GM20000 (cell line): ENCODE measurements around the gene ASIC3.
"Not testable (repeated sequence)": the region's sequence is repeated elsewhere in the genome, so short reads cannot be mapped to it uniquely, and the experiment has no call there.

Experiments used
- DNase-seq: peaks from one replicate; pipeline ENCODE4 v3.0.0; 2012; ENCODE audit warnings: low spot score
- CTCF ChIP-seq: IDR thresholded peaks from 2 replicates; pipeline ENCODE4 v1.5.1; 2012; ENCODE audit warnings: mild to moderate bottlenecking, control low read depth; ENCODE audit errors: extremely low read depth, missing control alignments

The ASIC3 gene

GRCh38 chr7:151019130-151019447, 29.2 kb upstream of the ASIC3 start:
- TF ChIP-seq CTCF, result no peak
- no peak for DNase-seq

DNA sequence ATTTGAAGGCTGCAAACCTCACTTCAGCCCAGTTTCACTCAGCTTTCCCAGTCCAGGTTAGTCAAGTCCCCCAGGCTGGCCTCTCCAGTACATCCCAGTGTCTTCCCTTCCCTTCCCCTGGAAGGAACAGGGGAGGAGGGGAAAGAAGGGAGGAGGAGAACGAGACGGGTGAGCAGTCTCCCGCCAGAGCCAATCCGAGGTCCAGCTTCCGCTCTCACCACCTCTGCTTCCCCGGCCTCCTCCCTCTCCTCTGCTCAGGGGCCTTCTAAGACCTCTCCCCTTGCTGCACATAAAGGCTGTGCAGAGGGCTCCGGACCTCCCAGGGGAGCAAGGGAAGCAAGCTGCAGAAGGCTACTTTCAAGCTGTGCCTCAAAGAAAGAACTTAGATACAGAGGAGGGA, 28.1 kb upstream of the ASIC3 start:
- TF ChIP-seq CTCF, result no peak
- DNase-seq, result no peak

GRCh38 chr7:151023232-151023631, 25.1 kb upstream of the ASIC3 start:
- no peak for TF ChIP-seq CTCF
- DNase-seq, result no peak

- DNase-seq, result no peak
- no peak for TF ChIP-seq CTCF
Observed at GRCh38 chr7:151024435-151025056, 23.8 kb upstream of the ASIC3 start, which contains the start of gene ATG9B. Gene ATG9B, minus strand, starts transcription at chr7:151024494. Its CDS starts 71 bp downstream, at chr7:151024423.

GRCh38 chr7:151025924-151026671, 22.2 kb upstream of the ASIC3 start:
- DNase-seq, result no peak
- no peak for TF ChIP-seq CTCF

- not testable (repeated sequence) for DNase-seq
Observed at GRCh38 chr7:151026771-151027727, 21.3 kb upstream of the ASIC3 start.

DNA sequence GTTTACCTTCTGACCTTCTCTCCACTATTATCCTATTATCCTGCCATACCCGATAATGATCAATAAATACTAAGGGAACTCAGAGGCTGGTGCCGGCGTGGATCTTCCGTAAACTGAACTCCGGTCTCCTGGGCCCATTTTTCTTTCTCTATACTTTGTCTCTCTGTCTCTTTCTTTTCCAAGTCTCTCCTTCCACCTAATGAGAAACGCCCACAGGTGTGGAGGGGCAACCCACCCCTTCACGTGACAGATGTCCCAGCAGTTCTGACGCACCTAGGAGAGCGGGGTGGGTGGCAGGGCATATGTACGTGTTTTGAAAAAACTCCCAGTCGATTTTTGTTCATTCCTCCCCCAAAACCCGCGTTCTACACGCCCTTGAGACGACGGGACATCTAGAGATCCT, 20.6 kb upstream of the ASIC3 start:
- not testable (repeated sequence) for DNase-seq

DNA sequence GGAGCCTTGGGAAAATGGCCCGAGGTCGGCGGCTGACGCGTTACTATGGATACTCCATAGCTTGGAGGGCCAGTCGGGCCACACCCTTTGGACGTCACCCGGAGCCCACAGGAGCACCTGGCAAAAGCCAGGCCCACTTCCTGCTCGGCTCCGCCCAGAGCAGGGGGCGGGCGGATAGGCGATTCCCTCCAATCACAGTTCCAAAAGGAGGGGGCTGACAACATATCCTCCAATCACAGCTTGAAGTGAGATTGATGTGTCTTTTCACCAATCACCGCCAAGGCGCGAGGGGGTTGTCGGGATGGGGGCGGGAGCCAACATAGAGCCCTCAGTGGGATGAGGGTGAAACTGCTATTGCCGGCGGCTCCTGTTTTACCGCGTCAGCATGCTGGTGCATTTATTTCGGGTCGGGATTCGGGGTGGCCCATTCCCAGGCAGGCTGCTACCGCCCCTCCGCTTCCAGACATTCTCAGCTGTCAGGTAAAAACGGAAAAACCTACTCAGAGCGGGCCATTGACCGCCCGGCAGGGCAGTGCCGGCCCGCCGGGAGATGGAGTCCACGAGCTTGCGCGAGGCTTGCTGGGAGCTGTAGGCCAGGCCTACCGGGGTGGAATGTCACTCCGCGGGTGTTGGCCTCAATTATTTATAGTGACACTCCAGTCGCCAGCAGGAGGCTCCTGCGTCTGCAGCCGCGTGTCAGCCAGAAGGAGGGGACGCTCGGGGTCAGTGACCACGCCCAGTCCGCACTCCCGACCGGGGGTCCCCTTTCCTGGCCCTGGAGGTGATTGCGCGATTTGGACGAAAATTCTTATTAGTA, 20.0 kb upstream of the ASIC3 start, which contains the start of gene ABCB8:
ABCB8 (plus strand) TSS at position 320 of the 817 bp plus-strand sequence; CDS start at position 386, 66 bp downstream.
- peak; percentile 9 for TF ChIP-seq CTCF
- DNase-seq, result peak; percentile 99
